Measurements from ENCODE around the gene GEMIN2. TPM values are rescaled to one million over a fixed set of nuclear protein-coding genes. Genes with fewer than 3 reads are reported as not detected.
"Not testable (repeated sequence)": the region's sequence is repeated elsewhere in the genome, so short reads cannot be mapped to it uniquely, and the experiment has no call there.

The GEMIN2 gene
- total RNA-seq, 1 donor from 2014 or later, result 7.7 TPM

DNA sequence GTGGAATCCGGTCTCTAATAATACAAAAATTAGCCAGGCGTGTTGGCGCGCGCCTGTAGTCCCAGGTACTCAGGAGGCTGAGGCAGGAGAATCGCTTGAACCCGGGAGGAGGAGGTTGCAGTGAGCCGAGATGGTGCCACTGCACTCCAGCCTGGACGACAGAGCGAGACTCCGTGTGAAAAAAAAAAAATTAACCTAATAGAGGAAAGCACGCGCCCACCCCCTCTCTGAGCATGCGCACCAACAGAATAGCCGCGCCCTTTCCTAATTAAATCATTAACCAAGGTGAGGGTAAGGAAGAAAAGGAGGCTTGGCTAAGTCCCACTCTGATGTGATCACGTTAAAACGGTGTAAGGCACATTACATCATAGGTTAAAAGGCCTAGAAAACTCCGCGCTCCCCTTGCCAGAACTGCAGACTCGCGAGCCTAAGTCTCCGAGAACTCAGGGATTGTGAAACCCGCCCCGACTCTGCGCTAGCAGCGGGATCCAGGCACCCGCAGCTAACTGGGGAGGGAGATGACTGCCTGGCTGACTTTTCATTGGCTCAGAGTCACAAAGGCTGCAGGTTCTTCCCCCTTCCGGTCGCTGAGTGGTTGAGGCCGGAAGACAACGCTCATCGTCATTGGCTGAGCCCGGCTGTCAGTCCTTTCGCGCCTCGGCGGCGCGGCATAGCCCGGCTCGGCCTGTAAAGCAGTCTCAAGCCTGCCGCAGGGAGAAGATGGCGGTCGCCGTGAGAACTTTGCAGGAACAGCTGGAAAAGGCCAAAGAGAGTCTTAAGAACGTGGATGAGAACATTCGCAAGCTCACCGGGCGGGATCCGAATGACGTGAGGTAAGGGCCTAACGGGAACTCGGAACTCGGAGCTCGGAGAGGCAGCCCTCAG is 60.7 kb downstream of the GEMIN2 start, which contains the start of gene PNN:
TSS of gene PNN (plus strand) at position 695 of the 885 bp plus-strand sequence. CDS start at position 721, 26 bp downstream.
- intact Hi-C loops (cut with micrococcal nuclease), result no loop called here
- peak; percentile 96 for ATAC-seq

DNA sequence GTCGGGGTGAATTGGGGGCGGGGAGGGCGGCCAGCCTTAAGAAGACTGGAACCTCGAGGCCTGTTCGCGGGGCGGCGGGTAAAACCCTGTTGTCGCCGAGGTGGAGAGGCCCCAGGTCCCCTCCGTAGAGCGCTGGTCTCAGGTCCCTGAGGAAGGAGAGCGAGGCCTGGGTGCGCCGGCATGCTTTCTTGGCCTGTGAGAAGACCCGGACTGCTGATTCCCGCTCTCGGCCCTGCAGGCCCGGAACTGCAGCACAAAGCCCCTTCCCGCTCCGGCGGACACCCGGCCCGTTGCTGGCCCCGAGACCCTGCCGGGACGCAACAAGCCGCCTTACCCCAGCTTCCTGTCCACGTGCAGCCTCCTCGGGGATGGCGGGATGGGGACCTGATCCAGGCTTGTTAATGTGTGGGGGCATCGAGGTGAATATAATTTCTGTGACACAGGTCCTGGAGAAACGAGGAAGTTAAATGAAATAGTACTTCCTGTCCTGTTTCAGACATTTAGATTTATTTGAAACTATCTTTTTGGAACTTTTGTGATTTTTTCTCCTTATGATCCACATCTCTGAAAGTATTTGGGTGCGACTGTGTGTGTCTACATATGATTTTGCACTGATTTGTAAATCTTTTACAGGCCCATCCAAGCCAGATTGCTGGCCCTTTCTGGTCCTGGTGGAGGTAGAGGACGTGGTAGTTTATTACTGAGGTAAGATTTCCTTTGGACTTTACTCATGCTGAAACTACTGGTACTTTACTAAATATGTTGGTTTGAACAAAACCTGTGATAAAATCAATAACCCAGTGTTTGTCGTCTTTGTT is 61.5 kb downstream of the GEMIN2 start:
- DNase-seq, result no peak
- intact Hi-C loops (cut with micrococcal nuclease), result no loop called here
- ATAC-seq, result peak; percentile 19

More for the DNA sequence above, 60.7 kb downstream of the GEMIN2 start, which contains the start of gene PNN:
- DNase-seq, result peak; percentile 96

DNA sequence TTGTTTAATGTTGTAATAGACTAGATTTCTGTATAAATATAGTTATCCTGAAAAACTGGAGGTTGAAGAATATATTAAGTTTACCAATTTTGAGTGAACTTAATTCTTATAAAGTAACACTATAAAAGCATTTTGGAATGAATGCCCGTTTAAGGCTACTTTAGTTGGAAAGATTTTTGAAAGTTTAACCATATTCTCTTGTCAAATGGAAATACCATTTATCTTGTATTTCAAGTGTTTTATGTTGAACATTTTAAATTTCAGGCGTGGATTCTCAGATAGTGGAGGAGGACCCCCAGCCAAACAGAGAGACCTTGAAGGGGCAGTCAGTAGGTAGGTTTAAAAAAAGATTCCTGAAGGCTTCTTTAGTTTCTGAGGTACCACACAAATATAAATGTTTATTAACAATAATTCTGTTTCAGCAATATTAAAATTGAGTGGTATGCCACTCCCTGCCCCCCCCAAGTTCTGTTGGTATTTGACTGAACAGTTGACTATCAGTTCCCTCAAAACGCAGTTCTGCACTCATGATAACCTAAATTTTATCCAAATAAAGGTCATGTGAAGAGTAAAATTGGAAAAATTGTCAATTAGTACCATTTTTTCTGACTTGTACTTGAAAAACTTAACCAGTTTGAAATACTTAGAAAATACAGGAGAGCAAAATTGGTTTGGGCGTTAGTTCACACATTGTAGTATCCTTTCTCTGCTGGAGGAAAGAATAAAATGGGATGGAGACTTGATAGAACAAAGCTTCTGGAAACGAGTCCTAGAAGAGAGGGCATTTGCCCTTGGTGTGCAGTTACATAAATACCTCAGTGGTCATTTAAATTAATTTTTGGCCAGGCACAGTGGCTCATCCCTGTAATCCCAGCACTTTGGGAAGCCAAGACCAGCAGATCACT is 62.4 kb downstream of the GEMIN2 start:
- intact Hi-C loops (cut with micrococcal nuclease), result no loop called here
- ATAC-seq (no peak), DNase-seq (no peak)

DNA sequence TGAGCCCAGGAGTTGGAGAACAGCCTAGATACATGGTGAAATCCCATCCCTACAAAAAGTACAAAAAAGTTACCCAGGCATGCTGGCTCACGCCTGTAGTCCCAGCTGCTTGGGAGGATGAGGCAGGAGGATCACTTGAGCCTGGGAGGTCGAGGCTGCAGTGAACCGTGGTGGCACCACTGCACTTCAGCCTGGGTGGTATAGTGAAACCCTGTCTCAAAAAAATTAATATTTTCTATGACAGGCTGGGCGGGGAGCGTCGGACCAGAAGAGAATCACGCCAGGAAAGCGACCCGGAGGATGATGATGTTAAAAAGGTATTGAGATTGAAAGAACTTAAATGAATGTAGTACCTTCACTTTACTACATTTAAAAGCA is 63.0 kb downstream of the GEMIN2 start:
- intact Hi-C loops (cut with micrococcal nuclease), result no loop called here
- DNase-seq (no peak), ATAC-seq (no peak)

DNA sequence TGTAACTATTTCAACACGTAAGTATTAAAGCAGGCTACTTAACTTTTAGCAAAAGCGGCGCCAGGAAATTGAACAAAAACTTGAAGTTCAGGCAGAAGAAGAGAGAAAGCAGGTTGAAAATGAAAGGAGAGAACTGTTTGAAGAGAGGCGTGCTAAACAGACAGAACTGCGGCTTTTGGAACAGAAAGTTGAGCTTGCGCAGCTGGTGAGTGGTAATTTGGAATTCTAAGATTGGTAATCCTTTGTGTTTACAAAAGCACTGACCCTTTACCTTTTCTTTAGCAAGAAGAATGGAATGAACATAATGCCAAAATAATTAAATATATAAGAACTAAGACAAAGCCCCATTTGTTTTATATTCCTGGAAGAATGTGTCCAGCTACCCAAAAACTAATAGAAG is 64.9 kb downstream of the GEMIN2 start:
- DNase-seq (no peak), ATAC-seq (no peak)
- intact Hi-C loops (cut with micrococcal nuclease), result no loop called here

DNA sequence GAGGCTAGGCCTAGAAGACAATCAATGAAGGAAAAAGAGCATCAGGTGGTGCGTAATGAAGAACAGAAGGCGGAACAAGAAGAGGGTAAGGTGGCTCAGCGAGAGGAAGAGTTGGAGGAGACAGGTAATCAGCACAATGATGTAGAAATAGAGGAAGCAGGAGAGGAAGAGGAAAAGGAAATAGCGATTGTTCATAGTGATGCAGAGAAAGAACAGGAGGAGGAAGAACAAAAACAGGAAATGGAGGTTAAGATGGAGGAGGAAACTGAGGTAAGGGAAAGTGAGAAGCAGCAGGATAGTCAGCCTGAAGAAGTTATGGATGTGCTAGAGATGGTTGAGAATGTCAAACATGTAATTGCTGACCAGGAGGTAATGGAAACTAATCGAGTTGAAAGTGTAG is 66.4 kb downstream of the GEMIN2 start:
- intact Hi-C loops (cut with micrococcal nuclease), result no loop called here

DNA sequence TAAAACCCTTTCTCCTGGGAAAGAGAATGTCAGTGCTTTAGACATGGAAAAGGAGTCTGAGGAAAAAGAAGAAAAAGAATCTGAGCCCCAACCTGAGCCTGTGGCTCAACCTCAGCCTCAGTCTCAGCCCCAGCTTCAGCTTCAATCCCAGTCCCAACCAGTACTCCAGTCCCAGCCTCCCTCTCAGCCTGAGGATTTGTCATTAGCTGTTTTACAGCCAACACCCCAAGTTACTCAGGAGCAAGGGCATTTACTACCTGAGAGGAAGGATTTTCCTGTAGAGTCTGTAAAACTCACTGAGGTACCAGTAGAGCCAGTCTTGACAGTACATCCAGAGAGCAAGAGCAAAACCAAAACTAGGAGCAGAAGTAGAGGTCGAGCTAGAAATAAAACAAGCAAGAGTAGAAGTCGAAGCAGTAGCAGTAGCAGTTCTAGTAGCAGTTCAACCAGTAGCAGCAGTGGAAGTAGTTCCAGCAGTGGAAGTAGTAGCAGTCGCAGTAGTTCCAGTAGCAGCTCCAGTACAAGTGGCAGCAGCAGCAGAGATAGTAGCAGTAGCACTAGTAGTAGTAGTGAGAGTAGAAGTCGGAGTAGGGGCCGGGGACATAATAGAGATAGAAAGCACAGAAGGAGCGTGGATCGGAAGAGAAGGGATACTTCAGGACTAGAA is 67.0 kb downstream of the GEMIN2 start:
- DNase-seq (no peak), ATAC-seq (no peak)
- intact Hi-C loops (cut with micrococcal nuclease), result no loop called here

More for the DNA sequence above, 66.4 kb downstream of the GEMIN2 start:
- no peak for ATAC-seq
- DNase-seq, result no peak

DNA sequence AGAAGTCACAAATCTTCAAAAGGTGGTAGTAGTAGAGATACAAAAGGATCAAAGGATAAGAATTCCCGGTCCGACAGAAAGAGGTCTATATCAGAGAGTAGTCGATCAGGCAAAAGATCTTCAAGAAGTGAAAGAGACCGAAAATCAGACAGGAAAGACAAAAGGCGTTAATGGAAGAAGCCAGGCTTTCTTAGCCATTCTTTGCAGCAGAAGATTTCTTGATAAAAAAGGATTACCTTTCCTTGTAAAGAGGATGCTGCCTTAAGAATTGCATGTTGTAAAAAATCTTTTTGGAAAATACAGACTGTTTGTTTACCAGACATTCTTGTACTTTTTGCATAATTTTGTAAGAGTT is 67.5 kb downstream of the GEMIN2 start:
- intact Hi-C loops (cut with micrococcal nuclease), result no loop called here
- no peak for DNase-seq
- ATAC-seq, result no peak

DNA sequence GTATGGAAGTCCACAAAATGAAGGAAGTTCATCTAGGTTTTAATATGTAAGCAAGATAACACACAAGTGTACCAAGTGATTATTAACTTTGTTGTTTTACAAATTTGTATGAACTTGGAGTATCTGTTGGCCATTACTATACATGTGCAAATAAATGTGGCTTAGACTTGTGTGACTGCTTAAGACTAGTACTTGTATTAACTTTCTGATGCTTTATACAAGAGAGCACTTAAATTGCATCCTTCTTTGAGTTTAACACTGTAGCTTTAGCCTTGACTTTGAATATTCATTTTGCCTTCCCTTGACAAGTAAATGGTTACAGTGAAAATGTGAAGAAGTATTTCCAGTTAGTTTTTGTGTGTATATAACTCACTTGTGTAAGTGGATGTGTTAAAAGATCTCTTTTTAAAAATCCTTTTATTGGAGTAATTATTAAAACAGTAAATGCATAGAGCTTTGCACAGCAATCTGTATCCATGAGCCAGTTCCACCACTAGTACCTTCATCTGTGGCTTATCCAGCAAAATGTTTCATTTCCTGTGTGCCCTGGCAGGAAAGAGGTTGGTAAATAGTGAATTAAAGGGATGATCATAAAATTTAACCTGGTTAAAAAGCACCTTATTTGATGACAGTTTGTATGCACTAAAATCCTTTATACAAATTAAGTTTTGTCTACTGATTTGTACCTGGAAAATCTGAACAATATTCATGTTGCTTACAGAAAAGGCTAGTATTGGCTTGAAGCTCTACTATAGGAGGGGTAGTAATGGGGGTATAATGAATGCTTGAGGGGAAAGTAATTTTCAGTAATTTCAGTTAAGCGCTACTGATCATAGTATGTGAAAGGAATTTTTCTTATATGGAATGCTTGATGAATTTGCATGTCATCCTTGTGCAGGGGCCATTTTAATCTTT is 68.9 kb downstream of the GEMIN2 start:
- ATAC-seq (no peak), DNase-seq (no peak)
- intact Hi-C loops (cut with micrococcal nuclease), result no loop called here

DNA sequence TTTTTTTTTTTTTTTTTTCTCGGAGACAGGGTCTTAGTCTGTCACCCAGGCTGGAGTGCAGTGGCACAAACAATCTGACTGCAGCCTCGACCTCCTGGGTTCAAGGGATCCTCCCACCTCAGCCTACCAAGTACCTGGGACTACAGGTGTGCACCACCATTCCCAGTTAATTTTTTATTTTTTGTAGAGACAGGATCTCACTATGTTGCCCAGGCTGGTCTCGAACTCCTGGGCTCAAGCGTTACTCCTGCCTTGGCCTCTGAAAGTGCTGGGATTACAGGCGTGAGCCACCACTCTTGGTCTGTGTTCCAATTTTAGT is 69.5 kb downstream of the GEMIN2 start:
- DNase-seq; ATAC-seq; intact Hi-C loops (cut with micrococcal nuclease): not testable (repeated sequence)

DNA sequence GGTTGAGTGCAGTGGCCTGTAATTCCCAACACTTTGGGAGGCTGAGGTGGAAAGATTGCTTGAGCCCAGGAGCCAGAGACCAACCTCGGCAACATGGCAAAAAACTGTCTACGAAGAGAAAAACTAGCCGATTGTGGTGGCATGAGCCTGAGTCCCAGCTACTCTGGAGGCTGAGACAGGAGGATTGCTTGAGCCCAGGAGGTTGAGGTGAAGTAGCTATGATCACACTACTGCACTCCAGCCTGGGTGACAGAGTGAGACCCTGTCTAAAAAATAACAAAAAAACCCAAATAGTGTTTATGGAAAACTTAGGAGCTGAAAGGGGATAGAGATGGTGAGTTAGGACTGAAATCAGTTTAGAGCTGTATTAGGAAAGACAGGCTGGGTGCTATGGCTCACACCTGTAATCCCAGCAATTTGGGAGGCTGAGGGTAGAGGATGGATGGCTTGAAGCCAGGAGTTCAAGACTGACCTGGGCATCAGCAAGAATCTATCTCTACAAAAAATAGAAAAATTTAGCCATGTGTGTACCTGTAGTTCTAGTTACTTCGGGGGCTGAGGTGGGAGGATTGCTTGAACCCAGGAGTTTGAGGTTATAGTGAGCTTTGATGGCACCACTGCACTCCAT is 70.6 kb downstream of the GEMIN2 start:
- no peak for DNase-seq
- no peak for ATAC-seq
- intact Hi-C loops (cut with micrococcal nuclease), result no loop called here

DNA sequence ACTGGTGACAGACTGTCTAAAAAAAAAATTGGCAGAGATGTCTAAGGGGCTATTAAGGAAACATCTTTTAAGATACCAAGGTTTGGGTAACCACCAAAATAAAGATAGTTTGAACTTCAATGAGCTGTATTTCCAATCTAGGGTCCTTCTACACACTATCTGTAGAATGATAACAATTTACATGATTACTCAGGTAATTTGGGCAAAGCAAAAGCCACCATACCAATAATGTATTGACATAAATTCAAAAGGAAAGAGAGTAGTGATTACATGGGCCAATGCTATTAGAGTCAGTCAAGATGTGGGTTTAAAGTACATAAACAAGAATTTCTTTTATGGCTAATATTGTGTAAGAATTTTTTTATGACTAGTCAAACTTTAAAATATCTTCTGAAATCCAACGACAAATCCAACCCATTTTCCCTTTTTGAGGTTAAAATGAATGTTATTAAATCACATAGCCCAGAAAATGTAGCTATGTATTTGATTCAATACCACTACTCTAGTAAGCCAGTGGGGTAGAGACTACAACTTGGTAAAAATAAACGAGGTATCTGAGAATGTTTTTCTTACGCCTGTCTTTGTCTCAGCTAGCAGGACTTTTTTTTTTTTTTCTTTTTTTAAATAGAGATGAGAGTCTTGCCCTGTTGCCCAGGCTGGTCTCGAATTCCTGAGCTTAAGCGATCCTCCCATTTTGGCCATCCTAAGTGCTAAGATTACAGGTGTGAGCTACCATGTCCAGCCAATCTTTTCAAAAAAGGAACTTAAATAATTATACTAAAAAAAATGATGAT is 71.3 kb downstream of the GEMIN2 start:
- ATAC-seq, result no peak
- intact Hi-C loops (cut with micrococcal nuclease), result no loop called here
- no peak for DNase-seq

Other genes with a start within 250 kb of the GEMIN2 start
- gene SEC23A, start 11.1 kb upstream of the GEMIN2 start, total RNA-seq, result 85.5 TPM
- gene TRAPPC6B, start 56.0 kb downstream of the GEMIN2 start, total RNA-seq, result 22.8 TPM
- 29.0 TPM for gene PNN, start 60.9 kb downstream of the GEMIN2 start, total RNA-seq
- 26.5 TPM for gene MIA2, start 119.6 kb downstream of the GEMIN2 start, total RNA-seq

Measured in left ventricle myocardium superior (tissue), 1 donor.